Inferior parietal cortex (tissue), 1 donor: Measurements from ENCODE around the gene GCH1.
"Not testable (repeated sequence)": the region's sequence is repeated elsewhere in the genome, so short reads cannot be mapped to it uniquely, and the experiment has no call there.

Experiments
- DNase-seq: peaks from one replicate; pipeline ENCODE4 v3.0.0-alpha.2; 2016; ENCODE audit errors: extremely low spot score

The GCH1 gene

DNA sequence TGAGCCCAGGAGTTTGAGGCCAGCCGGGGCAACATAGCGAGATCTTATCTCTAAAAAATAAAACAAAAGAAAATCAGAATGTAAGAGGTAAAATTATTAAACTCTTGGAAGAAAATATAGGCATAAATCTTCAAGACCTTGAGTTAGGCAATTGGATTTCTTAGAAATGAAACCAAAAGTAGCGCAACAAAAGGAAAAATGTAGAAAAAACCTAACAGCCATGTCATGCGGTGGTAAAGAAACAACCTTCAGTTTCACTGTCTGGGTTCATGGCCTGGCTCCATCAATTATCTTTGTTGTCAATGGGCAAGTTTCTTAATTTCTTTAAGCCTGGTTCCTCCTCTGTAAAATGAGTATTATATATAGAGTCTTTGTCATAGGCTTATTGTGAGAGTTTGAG, 5.6 kb upstream of the GCH1 start:
- DNase-seq: no peak

DNA sequence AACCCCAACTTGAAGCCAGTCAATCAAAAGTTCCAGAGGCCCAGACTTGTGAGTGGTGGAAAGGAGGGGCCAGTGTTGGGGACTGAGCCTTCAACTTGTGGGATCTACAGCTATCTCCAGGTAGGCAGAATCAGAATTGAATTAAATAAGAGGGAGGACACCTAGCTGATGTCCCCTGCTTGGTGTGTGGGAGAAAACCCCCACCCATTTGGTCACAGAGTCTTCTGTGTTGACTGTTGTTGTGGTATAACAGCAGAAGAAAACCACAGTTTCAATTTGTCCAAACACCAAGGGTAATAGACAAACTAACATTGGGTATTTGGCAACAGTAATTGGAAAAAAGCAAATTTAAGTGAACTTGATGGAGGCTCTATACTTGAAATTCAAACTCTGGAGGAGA, 3.4 kb upstream of the GCH1 start:
- no peak for DNase-seq

DNA sequence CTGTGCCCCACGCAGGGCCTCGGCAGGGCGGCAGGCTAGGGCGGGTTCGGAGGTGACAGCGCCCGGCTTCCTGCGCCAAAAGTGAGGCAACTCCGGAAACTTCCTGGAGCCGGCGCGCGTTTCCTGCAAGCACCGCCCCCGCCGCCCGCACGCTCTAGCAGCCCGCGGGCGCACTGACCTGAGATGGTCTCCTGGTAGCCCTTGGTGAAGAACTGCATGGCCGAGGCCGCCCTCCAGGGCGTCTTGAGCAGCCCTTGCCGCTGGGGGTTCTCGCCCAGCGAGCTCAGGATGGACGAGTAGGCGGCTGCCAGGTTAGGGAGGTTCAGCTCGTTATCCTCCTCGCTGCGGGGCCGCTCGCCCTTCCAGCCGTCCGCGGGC, 494 bp downstream of the GCH1 start:
- DNase-seq: no peak

DNA sequence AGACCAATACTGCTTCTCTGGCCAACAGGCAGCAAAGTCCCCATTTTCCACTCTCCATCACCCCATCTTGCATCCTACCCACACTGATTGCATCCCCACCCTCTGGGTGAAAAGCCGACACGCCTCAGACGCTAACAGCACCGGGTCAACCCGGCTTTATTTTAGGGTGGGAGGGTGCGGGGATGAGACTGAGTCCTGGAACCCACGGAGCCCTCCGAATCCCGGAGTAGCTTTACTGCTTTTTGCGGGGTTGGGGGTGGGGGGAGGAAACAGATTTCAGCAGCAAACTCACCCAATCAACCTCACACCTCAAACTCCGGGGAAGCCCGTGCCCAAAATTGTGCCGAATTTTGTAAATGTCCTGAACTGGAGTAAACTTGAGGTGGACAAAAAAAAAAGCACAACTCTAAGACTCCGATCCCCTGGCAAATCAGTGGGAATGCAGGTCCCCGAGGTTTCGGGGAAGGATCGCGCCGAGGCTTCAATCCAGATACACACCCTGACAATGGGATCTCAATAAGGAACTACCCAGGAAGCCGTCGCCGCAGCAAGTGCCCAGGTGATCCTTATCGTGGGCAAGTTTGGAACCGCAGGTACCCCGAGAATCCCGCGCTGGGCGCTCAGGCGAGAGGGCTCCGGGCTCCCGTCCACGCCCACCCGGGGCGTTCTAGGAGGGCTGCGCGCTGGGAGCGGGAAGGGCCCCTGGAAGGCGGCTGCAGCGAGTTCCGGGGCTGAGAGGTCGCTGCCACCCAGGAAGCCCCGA, 1.1 kb downstream of the GCH1 start:
- no peak for DNase-seq

DNA sequence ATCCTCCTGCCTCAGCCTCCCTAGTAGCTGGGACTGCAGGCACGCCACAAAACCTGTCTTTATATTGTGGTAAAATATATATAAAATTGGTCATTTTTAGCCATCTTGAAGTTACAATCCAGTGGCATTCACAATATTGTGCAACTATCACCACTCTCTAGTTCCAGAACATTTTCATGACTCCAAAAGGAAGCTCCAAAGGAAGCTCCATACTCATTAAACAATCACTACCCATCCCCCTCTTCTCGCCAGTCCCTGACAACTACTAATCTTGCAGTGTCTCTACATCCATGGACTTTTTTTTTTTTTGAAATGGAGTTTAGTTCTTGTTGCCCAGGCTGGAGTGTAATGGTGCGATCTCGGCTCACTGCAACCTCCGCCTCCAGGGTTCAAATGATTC, 3.1 kb downstream of the GCH1 start:
- no peak for DNase-seq

DNA sequence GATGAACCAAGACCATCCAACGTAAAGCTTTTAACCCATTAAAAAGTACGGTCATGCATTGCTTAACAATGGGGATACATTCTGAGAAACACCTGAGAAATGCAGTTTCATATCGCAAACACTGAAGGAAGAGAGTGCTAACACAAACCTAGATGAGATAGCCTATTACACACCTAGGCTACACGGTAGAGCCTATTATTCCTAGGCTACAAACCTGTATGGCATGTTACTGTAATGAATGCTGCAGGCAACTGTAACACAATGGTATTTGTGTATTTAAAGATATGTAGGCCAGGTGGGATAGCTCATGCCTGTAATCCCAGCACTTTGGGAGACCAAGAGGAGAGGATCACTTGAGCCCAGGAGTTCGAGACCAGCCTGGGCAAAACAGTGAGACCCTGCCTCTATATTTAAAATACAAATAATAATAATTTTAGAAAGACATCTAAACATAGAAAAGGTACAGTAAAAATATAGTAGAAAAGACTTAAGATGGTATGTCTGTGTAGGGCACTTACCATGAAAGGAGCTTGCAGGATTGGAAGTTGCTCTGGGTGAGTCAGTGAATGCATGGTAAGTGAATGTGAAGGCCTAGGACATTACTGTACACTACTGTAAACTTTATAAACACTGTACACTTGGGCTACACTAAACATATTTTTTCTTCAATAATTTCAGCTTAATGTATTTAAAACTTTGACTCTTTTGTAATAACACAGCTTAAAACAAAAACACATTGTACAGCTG, 4.6 kb downstream of the GCH1 start:
- DNase-seq: not testable (repeated sequence)

DNA sequence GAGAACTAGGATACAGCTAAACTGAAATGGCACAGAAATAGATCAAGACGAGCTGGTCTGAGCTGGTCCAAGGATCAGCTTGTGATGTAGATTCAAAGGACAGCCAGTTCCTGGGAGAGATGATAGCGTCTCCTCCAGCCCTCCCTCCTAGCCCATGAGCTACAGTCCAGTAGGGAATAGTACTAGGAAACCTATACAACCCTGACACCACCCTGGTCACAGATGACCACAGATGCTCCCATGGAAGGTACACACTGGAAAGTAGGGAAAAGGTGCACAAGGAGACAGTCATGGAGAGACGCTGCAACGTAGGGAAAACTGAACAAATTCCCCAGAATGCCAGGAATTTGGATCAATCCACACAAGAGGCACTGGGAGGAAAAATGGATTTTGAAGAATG, 6.9 kb downstream of the GCH1 start:
- DNase-seq: no peak

DNA sequence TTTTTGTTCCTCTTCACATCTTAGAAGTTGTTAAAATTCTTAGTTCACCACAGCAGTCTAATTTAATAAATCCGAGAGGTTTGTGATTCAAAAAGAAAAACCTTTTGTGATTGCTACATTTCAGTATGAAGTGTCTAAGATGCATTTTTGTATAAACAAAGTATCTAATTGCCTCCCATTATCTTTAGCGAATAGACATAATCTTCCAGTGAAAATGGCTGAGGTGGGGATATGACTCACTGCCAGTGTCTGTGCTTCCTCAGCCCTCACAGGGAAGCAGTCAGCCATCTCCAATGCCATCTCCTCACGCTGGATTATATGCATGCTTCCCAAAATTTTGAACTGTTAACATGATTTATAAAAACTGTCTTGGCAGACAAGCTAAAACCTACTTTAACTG, 7.6 kb downstream of the GCH1 start:
- no peak for DNase-seq

DNA sequence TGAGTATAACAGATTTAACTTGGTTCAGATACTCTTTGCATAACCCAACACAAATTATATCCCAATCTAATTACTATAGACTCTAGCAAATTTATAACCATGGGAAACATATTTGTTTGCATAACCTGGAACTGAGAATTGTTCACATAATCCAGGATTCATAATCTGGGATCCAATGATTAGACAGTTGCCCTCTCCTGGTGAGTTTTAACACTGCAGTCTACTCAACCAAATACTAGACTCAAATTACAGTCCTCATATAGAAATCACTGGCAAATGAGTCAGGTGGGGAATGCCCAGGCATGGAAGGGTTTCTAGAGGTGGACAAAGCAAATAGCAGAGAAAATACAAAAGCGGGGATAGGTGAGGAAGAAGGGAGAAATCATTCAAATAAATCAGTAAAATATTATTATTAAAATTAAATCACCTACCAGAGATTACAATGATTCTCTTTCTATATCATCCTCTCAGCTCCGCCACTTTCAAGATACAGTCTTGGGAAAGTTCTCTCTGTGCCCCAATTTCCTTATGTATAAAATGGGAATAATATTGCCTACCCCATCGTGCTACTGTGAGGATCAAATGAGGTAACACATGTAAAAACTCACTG, 9.4 kb downstream of the GCH1 start:
- DNase-seq: peak; percentile 60

DNA sequence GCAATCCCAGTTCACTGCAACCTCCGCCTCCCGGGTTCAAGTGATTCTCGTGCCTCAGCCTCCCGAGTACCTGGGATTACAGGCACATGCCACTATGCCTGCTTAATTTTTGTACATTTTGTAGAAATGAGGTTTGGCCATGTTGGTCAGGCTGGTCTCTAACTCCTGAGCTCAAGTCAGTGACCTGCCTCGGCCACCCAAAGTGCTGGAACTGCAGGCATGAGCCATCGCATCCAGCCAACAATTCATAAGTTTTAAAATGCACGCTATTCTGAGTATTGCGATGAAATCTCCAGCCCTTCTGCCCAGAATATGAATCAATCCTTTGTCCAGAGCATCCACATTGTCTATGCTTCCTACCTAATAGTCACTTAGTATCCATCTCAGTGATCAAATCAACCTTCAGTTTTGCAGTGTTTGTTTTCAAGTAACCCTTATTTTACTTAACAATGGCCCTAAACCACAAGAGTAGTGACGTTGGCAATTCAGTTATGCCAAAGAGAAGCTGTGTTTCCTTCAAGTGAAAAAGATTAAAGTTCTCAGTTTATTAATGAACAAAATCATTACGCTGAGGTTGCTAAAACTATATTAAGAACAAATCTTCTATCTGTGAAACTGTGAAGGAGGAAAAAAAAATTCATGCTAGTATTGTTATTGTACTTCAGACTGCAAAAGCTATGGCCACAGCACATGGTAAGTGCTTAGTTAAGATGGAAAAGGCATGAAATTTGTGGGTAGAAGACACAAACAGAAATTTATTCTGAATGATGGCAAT, 11.0 kb downstream of the GCH1 start:
- no peak for DNase-seq

DNA sequence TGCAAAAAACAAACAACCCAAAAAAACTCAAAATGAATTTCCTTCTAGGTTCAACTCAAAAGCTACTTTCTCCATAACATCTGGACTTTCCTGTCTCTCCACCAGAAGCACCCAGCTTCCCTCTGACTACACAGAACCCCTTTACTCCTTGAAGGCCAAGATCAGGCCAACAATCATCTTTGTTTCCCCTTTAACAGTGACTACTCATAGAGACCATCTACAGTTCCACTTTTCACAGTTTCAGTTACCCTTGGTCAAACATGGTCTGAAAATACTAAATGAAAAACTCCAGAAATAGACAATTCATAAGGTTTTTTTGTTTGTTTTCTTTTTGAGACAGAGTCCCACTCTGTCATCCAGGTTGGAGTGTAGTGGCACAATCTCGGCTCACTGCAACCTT, 11.8 kb downstream of the GCH1 start:
- no peak for DNase-seq

DNA sequence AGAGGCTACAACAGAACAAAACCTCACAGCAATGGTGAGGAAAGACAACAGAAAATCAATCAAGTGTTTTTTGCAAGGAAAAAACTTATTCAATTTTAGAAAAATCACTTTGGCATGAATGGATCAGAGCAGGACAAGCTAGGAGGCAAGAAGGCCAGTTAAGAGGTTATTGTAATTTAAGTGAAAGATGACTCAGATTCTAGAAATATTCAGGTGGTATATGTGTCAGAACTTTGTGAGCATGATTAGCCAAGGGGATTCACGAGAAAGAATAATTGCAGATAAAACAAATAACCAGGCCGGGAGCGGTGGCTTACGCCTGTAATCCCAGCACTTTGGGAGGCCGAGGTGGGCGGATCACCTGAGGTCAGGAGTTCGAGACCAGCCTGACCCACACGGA, 12.7 kb downstream of the GCH1 start:
- DNase-seq: no peak

DNA sequence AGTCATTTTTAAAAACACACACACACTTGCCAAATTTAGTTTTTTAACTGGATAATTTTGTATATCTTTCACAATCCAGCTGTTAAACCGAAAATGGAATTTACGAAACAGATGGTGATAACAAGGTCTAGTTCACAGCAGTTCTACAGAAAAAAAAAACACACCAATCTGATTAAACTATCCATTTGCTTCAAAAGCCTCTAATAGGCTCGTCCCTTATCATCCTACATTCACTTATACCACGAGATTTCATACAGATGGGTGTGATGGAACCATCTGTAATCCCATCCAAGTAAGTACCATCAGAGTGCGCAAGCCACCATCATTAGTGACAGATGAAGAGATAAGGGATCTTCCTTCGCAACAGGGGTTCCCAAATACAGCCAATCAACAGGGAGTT, 20.1 kb downstream of the GCH1 start:
- DNase-seq: no peak

DNA sequence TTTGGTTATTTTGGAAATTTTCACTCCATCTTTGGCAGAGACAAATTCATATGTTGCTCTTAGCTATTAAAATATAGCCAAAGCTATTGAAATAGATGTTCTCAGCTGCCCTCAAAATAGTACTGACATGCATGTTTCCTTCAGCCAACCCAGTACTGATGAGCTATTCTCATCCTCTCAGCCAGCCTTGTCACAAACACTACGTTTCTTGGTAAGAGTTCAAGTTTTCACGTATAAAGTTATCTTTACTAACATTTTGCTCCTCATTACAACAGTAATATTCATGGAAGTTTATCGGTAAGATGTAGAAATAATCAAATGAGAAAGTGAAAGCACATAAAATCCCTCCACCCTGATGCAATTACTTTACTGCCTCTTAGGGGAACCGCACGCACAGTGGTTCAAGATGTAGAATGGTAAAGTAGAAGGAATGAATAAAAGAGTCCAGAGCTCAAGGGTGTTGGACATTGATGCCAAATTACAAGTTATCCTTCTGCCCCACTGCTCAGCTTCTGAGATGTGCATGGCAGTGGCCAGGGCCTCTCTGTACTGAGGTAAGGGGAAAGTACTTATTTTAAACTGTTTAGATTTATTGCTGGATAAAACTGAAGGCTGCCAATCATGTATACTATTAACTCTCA, 20.7 kb downstream of the GCH1 start:
- DNase-seq: peak; percentile 45

DNA sequence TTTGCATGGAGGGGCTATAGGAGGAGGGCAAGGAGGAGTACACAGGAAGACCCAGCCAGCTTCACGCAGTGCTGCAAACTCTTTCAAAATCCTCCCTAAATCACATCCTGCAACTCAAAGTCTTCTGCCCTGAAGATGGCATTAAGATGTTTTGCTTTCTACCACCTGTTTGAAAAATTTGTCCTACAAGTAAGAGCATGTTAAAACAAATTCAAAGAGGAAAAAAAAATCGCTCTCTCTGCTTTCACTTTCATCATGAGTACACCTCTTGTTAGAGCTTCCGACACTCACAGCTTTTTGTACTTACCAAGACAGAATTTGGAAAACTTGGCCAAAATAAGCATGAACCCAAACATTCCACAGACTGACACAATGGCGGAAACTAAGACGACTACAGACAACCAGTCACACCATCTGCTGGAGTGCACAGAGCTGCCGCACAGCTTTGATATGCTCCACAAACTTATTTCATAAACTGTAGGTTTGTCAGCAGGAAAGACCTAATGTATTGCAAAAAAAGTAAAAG, 21.3 kb downstream of the GCH1 start:
- no peak for DNase-seq

DNA sequence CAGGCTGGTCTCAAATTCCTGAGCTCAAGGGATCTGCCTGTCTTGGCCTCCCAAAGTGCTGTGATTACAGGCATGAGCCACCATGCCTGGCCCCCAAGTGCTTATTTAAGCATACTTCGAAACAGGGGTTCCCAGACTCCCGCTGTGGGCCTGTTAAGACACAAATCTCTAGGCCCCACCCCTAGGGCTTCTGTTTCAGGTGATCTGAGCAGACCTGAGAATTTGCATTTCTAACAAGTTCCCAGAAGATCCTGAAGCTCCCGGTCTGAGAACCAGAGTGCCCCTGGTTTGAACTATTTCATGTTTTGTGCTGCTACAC, 25.0 kb downstream of the GCH1 start:
- no peak for DNase-seq

DNA sequence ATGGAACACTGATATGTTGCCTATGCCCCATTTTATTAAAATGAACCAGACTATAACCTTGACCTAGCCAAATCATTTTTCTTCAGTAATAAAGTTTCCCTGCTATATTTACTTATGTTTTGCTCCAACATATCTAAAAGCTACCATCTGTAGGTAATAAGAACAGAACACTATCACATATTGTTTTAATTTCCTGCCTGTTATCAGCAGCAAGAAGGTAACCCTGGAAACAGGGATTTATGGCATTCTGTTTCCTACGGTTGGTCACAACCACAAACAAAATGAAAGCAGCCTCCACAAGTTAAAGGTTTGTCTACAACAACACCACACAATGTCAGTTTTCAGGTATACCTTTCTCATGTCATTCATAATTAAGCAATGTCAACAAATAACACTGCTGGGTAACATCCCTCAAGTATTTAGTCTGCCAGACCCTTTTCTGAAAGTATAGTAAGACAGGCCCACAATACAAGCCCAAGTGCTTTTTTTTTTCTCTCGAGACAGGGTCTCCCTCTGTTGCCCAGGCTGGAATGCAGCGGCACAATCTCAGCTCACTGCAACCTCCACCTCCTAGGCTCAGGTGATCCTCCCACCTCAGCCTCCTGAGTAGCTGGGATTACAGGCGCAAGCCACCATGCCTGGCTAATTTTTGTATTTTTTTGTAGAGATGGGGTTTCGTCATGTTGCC, 25.5 kb downstream of the GCH1 start:
- DNase-seq: no peak

DNA sequence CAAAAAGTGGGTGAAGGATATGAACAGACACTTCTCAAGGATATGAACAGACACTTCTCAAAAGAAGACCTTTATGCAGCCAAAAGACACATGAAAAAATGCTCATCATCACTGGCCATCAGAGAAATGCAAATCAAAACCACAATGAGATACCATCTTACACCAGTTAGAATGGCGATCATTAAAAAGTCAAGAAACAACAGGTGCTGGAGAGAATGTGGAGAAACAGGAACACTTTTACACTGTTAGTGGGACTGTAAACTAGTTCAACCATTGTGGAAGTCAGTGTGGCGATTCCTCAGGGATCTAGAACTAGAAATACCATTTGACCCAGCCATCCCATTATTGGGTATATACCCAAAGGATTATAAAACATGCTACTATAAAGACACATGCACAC, 27.0 kb downstream of the GCH1 start:
- DNase-seq: not testable (repeated sequence)

DNA sequence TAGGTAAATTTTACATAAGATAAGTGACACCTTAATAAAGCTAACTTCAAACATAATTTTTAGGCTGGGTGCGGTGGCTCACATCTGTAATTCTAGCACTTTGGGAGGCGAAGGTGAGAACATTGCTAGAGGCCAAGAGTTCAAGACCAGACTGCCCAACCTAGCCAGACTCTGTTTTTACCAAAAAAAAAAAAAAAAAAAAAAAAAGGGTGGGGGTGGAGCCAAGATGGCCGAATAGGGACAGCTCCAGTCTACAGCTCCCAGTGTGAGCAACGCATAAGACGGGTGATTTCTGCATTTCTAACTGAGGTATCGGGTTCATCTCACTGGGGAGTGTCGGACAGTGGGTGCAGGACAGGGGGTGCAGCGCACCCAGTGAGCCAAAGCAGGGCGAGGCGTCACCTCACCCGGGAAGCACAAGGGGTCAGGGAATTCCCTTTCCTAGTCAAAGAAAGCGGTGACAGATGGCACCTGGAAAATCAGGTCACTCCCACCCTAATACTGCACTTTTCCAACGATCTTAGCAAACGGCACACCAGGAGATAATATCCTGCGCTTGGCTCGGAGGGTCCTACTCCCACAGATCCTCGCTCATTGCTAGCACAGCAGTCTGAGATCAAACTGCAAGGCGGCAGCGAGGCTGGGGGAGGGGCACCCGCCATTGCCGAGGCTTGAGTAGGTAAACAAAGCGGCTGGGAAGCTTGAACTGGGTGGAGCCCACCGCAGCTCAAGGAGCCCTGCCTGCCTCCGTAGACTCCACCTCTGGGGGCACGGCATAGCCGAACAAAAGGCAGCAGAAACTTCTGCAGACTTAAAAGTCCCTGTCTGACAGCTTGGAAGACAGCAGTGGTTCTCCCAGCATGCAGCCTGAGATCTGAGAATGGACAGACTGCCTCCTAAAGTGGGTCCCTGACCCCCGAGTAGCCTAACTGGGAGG, 32.2 kb downstream of the GCH1 start:
- DNase-seq: not testable (repeated sequence)

DNA sequence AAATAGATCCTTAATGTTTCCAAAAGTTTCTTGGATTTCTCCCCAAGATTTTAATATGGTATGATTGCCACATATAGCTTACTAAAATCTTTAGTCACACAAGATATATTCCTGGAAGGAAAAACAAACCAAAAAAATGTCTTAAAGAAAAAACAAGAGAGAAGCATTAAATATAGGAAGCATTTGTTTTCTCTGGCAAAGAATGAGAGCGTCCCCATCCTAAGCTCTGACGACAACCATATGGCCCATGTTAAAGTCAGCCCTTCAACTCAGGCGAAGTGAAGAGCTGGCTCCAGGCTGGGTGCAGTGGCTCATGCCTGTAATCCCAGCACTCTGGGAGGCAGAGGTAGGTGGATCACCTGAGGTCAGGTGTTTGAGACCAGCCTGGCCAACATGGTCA, 35.6 kb downstream of the GCH1 start:
- no peak for DNase-seq
